NCI-H2107 treated with DMSO at 0.1 percent for 48 hours (cell line): ENCODE data around the gene ASCL1.

Source experiments
- DNase-seq: peaks from one replicate; lab custom pipeline; 2025; ENCODE audit not compliant: unreplicated experiment; lab: John Stamatoyannopoulos, UW

ASCL1 gene

GRCh38 chr12:102973583-102973982, 16.1 kb downstream of the ASCL1 start:
- DNase-seq, result no peak

- DNase-seq, result no peak
Observed at GRCh38 chr12:102976609-102977280, 19.3 kb downstream of the ASCL1 start.

- no peak for DNase-seq
Observed at GRCh38 chr12:102977945-102978706, 20.7 kb downstream of the ASCL1 start.

GRCh38 chr12:102980350-102980749, 22.9 kb downstream of the ASCL1 start:
- DNase-seq, result no peak

GRCh38 chr12:102990419-102990818, 32.9 kb downstream of the ASCL1 start:
- no peak for DNase-seq

- DNase-seq, result no peak
Observed at GRCh38 chr12:102992297-102992696, 34.8 kb downstream of the ASCL1 start.

GRCh38 chr12:102992720-102993119, 35.2 kb downstream of the ASCL1 start:
- no peak for DNase-seq

- no peak for DNase-seq
Observed at GRCh38 chr12:102993537-102993936, 36.1 kb downstream of the ASCL1 start.

- no peak for DNase-seq
Observed at GRCh38 chr12:102995372-102995771, 37.9 kb downstream of the ASCL1 start.
